ENCODE data around the gene TET3.

Gene TET3

GRCh38 chr2:73964223-73964622 is 20.5 kb upstream of the TET3 start:
- TF ChIP-seq, protein P1, sequence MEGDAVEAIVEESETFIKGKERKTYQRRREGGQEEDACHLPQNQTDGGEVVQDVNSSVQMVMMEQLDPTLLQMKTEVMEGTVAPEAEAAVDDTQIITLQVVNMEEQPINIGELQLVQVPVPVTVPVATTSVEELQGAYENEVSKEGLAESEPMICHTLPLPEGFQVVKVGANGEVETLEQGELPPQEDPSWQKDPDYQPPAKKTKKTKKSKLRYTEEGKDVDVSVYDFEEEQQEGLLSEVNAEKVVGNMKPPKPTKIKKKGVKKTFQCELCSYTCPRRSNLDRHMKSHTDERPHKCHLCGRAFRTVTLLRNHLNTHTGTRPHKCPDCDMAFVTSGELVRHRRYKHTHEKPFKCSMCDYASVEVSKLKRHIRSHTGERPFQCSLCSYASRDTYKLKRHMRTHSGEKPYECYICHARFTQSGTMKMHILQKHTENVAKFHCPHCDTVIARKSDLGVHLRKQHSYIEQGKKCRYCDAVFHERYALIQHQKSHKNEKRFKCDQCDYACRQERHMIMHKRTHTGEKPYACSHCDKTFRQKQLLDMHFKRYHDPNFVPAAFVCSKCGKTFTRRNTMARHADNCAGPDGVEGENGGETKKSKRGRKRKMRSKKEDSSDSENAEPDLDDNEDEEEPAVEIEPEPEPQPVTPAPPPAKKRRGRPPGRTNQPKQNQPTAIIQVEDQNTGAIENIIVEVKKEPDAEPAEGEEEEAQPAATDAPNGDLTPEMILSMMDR (IDR thresholded peaks at IDR 0.05; ENCODE audit: low read depth, low read length): no peak
- in situ Hi-C loops (cut with HindIII; ENCODE audit: low sequenced_read_pairs): no loop called here
- no peak for DNase-seq (ENCODE audit: low read depth, low spot score)
- H3K4me3 ChIP-seq (ENCODE audit: low read depth, low read length): no peak overlapping the region

- in situ Hi-C loops (cut with HindIII; ENCODE audit: low sequenced_read_pairs): no loop called here
- TF ChIP-seq, protein P1 (IDR thresholded peaks at IDR 0.05; ENCODE audit: low read depth, low read length): no peak
- DNase-seq (ENCODE audit: low read depth, low spot score): no peak
- no peak overlapping the region for H3K4me3 ChIP-seq (ENCODE audit: low read depth, low read length)
Measured at GRCh38 chr2:73965053-73965452, 19.7 kb upstream of the TET3 start.

DNA sequence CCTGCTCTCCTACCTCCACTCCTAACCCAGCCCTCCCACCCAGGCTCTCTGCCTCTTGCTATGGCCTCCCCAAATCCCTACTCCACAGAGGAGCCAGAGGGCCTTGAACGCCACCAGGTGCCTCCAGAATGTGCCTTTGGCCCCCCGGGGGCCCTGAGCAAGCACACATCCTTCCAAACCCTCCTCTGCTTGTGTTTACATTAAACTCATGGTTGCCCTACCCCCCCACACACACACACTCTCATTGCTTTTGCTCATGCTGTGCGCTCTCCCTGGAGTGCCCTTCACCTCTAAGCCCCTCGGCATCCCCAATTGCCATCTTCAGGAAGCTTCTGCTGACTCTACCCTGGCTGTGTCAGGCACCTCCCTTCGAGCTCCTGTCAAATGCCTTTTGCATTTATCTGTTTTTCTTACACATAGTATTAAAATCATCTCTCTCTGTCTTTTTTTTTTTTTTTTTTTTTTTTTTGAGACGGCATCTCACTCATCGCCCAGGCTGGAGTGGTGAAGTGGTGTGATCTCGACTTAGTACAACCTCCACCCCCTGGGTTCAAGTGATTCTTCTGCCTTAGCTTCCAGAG is 16.3 kb upstream of the TET3 start:
- in situ Hi-C loops (cut with HindIII; ENCODE audit: low sequenced_read_pairs): no loop called here
- H3K4me3 ChIP-seq (ENCODE audit: low read depth, low read length): no peak overlapping the region
- DNase-seq (ENCODE audit: low read depth, low spot score): no peak
- TF ChIP-seq, protein P1 (IDR thresholded peaks at IDR 0.05; ENCODE audit: low read depth, low read length): no peak

DNA sequence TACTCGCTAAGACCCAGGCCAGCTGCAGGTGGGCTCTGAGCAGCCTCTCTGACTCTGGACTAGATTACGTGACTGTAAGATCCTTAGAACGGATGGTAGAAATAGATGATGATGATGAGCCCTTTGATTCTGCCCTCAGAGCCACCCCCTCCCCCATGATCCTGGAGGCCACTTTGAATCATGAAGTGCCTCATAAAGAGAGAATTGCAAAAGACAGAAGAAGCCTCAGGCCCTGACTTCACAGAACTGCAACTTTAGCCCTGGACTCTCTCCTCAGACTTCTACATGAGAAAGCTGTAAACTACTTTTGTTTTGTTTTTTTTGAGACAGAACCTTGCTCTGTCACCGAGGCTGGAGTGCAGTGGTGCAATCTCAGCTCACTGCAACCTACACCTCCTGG is 15.4 kb upstream of the TET3 start:
- in situ Hi-C loops (cut with HindIII; ENCODE audit: low sequenced_read_pairs): no loop called here
- TF ChIP-seq, protein P1 (IDR thresholded peaks at IDR 0.05; ENCODE audit: low read depth, low read length): no peak
- DNase-seq (ENCODE audit: low read depth, low spot score): no peak
- H3K4me3 ChIP-seq (ENCODE audit: low read depth, low read length): no peak overlapping the region

DNA sequence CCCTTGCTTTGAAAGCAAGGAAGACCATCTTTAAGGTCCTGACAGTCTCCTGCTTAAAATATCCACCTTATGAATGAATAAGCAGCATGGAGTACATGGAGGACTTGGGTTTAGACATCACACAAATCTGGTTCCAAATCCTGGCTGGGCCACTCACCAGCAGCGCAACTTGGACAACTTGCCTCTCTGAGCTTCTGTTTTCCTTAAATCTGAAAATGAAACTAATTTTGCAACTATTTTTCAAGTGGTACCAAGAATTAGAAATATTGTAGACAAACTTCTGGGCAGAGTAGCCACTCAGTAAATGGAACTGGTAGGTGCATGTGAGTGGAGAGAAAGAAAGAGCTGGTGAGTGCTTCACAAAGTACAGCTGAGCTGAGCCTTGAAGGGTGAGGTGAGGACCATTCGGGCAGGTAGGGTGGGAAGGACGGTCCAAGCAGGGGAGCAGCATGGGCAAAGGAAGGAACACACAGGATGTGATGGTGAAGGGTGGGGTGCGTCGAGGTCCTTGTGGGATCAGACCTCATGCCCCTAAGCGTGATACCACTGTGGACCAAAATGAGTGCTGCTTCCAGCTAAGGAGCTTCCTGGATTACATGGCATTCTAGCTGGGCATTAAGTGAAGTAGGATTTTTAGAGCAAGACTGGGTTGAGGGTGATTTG is 14.4 kb upstream of the TET3 start:
- H3K4me3 ChIP-seq (ENCODE audit: low read depth, low read length): no peak overlapping the region
- DNase-seq (ENCODE audit: low read depth, low spot score): no peak
- in situ Hi-C loops (cut with HindIII; ENCODE audit: low sequenced_read_pairs): no loop called here
- TF ChIP-seq, protein P1 (IDR thresholded peaks at IDR 0.05; ENCODE audit: low read depth, low read length): no peak

- DNase-seq (ENCODE audit: low read depth, low spot score): no peak
- in situ Hi-C loops (cut with HindIII; ENCODE audit: low sequenced_read_pairs): no loop called here
- no peak overlapping the region for H3K4me3 ChIP-seq (ENCODE audit: low read depth, low read length)
- TF ChIP-seq, protein P1 (IDR thresholded peaks at IDR 0.05; ENCODE audit: low read depth, low read length): no peak
Measured at GRCh38 chr2:73970850-73971471, 13.7 kb upstream of the TET3 start.

Measured in astrocyte of the spinal cord (primary cell).